ENCODE data around the gene RABAC1.
"Not testable (repeated sequence)": the region's sequence is repeated elsewhere in the genome, so short reads cannot be mapped to it uniquely, and the experiment has no call there.

Gene RABAC1

GRCh38 chr19:41947091-41947490 lies 12.0 kb downstream of the RABAC1 start:
- DNase-seq (ENCODE audit: low read depth in 2 of 3, low spot score in 2 of 3), result no peak

DNA sequence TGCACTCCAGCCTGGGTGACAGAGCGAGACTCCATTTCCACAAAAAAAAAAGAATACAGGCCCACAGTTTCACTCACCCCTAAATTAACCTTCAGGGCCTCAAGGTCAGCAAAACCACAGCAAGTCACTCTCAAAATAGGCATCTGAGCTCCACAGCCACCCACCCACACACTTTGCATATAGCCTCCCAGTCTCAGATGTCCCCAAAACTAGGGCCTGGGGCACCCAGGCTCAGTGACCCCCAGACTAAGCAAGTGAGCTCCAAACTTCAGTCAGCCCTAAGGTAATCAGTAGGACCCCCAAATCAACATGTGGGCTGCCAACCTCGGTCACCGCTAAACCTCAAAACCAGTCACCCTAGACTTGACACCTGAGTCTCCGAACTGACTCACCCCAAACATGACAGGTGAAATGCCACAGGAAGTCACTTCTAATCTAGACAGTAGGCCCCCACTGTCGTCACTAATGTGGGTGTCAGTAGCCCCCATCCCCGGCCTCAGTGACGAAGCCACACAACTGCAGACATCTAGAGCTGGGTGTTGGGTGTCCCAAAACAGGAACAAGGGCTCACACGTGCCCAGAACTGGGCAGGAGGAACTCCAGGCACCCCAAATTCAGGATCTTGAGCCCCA lies 13.9 kb downstream of the RABAC1 start:
- DNase-seq (ENCODE audit: low read depth in 2 of 3, low spot score in 2 of 3), result peak; percentile 71 to 76 (median 72)

GRCh38 chr19:41944336-41944735 lies 14.8 kb downstream of the RABAC1 start:
- DNase-seq (ENCODE audit: low read depth in 2 of 3, low spot score in 2 of 3), result no peak

DNA sequence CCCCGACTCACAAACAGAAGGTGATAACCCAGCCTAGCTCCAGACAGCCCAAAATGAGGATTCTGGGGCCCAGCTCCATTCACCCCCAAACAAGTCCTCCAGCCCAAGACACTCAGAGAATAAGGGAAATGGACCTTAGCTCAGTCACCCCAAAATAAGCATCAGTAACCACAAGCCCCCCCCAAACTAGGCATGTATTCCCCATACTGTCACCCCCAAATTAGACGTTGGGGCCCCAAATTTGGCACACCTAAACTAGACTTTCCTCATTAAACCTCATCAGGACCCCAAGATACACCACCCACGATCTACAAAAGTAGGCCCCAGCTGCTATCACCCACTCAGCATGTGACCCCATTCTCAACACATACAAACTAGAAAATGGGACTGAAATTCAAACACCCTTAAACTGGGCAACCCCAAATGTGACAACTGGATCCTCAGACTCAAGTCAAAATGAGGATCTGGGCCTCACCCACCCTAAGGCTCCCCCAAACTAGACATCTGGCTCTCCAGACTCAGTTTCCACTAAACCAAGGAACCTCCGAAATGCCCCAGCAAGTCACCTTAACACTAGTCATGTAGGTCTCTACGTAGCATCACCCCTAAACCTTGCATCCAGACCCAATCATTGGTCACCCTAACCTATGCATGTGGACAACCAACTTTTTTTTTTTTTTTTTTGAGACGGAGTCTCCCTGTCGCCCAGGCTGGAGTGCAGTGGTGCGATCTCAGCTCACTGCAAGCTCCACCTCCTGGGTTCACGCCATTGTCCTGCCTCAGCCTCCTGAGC lies 17.5 kb downstream of the RABAC1 start:
- DNase-seq (ENCODE audit: low read depth in 2 of 3, low spot score in 2 of 3), result no peak

DNA sequence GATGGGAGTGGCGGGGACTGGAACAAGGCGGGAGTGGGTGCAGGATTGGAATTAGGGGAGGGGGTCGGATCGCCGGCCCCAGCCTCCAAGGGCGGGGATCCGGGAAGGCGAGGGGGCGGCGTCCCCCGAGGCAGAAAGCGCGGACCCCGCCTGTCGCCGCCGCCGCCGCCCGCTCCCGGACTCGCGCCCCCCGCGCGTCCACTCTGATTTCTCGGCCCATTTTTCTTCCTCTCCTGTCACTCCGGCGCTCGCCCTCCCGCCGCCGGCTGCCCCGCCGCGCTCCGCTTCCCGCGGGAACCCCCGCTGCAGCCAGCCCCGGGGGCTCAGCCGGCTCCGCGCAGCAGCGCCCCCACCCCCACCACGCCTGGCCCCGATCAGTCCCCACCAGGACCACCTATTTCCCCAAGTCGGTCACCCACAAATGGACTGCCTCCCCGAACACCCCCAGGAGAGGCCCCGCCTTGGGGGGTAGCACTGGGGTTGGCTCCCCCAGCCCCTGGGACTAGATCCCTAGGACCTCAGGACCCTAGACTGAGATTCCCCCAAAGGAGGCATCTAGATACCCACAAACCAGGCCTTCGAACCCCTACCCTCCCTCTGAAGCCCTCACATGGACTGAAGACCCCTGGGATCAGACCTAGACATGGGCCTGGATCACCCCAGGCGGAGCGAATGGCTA lies 18.3 kb downstream of the RABAC1 start:
- DNase-seq (ENCODE audit: low read depth in 2 of 3, low spot score in 2 of 3), result no peak

DNA sequence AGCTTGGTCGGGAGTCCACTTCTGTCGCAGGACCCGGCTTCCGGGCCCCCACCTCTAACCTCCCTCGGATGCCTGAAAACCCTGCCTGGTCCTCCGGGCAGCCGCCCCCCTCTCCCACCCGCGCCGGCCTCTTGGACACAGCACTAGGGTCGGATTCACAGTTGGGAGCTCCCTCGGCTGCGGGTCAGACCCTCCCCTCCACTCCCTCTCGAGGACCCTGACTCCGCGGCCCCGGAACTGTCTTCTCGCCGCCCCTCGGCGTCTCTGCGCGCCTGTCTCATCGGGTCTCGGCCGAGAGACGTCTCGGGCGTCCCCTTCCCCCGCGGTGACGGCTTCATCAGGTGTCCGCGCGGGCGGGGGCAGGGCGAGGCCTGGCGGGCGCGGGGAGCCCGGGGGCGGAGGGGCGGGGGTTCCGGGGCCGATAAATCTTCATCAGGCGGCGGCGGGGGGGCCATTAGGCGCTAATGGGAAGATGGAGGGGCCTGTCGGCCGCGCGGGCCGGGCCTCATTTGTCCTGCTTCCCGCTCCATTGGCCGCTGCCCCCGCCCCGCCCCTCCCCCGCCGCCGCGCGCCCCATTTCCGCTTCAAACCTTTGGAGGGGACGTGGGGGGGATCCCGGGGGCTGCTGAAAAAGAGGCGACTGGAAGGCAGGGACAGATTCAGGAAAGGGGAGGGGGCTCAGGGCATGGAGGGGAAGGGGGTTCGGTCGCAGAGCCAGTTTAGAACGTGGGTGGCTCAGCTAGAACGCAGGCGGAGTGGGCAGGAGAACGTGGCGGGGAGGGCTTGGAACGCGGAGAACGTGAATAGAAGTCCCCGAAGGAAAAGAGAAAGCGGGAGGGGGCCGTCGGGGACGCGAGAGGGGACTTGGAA lies 19.0 kb downstream of the RABAC1 start:
- no peak for DNase-seq (ENCODE audit: low read depth in 2 of 3, low spot score in 2 of 3)

DNA sequence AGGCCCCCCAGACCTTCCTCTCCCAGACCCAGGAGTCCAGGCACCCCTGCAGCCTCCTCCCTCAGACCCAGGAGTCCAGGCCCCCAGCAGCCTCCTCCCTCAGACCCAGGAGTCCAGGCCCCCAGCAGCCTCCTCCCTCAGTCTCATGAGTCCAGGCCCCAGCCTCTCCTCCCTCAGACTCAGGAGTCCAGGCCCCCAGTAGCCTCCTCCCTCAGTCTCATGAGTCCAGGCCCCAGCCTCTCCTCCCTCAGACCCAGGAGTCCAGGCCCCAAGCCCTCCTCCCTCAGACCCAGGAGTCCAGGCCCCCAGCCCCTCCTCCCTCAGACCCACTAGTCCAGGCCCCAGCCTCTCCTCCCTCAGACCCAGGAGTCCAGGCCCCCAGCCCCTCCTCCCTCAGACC lies 19.9 kb downstream of the RABAC1 start:
- not testable (repeated sequence) for DNase-seq (ENCODE audit: low read depth in 2 of 3, low spot score in 2 of 3)

GRCh38 chr19:41937525-41938468 lies 21.3 kb downstream of the RABAC1 start:
- no peak for DNase-seq (ENCODE audit: low read depth in 2 of 3, low spot score in 2 of 3)

GRCh38 chr19:41936961-41937360 lies 22.2 kb downstream of the RABAC1 start:
- DNase-seq (ENCODE audit: low read depth in 2 of 3, low spot score in 2 of 3), result no peak

- DNase-seq (ENCODE audit: low read depth in 2 of 3, low spot score in 2 of 3), result no peak
Measured at GRCh38 chr19:41936416-41936850, 22.7 kb downstream of the RABAC1 start.

DNA sequence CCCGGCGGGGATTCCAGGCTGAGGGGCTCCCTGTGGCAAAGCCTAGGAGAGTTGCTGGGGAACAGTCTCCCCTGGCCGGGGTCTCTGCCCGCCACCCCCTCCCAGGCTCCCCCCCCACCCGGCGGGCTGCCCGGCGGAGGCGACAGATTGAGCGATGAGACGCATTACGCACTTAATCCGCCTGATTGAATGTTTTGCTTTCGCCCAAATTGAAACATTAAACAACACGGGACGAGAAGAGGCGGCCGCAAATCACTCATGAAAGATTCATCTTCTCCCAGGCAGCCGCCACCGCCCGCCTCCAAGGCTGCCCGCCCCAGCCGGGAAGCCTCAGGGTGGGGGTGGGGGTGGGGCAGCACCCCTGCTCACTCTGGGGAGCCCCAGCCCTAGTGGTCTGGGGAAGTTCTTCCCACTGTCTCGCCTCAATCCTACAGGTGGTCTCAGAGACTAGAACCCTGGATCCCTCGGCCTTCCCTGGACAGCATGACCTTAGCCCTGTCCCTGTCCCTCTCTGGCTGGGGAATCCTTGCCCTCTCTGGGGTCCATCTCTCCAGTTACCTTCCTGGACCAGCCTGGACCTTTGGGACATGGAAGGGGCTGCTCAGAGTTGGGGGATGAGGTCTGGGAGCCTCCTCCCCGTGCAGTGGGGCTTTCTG lies 23.2 kb downstream of the RABAC1 start:
- DNase-seq (ENCODE audit: low read depth in 2 of 3, low spot score in 2 of 3), result no peak

GRCh38 chr19:41934849-41935374 lies 24.2 kb downstream of the RABAC1 start:
- peak; percentile 44 to 84 (median 60) for DNase-seq (ENCODE audit: low read depth in 2 of 3, low spot score in 2 of 3)

- no peak for DNase-seq (ENCODE audit: low read depth in 2 of 3, low spot score in 2 of 3)
Measured at GRCh38 chr19:41933693-41934426, 25.3 kb downstream of the RABAC1 start.

- DNase-seq (ENCODE audit: low read depth in 2 of 3, low spot score in 2 of 3), result no peak
Measured at GRCh38 chr19:41932720-41933332, 26.3 kb downstream of the RABAC1 start.

DNA sequence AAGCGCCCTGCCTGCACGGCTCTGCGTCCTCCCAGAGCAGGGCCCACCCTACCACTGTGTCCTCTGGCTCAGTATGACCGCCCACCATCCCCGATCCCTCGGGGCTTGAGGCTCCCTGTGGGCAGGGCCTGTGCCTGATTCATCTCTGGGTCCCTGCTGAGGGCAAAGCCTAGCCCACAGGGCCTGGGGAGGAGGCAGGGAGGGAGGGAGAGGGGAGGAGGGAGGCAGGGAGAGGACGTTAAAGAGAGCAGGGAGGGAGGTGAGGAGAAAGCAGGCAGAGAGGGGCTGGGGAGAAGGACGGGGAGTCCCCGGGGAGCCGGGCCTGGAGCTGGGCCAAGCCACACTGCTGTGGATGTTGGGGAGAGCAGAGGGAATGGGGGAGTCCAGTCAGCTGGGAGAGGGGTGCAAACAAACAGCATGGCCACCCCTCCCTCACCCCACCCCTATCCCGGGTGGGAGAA lies 26.8 kb downstream of the RABAC1 start:
- DNase-seq (ENCODE audit: low read depth in 2 of 3, low spot score in 2 of 3), result no peak

- no peak for DNase-seq (ENCODE audit: low read depth in 2 of 3, low spot score in 2 of 3)
Measured at GRCh38 chr19:41930926-41931592, 28.1 kb downstream of the RABAC1 start.

- no peak for DNase-seq (ENCODE audit: low read depth in 2 of 3, low spot score in 2 of 3)
Measured at GRCh38 chr19:41930322-41930722, 28.8 kb downstream of the RABAC1 start.
